GM18502 (cell line): Measurements from ENCODE around the gene RABGAP1.

Experiments used
- ATAC-seq: cut with Tn5 transposase; IDR thresholded peaks from one replicate; pipeline ENCODE4 v1.9.1; 2021; ENCODE audit warnings: mild to moderate bottlenecking; ENCODE audit not compliant: unreplicated experiment, poor library complexity

Gene RABGAP1

GRCh38 chr9:123043081-123043939 lies 102.5 kb downstream of the RABGAP1 start:
- ATAC-seq, result no peak

DNA sequence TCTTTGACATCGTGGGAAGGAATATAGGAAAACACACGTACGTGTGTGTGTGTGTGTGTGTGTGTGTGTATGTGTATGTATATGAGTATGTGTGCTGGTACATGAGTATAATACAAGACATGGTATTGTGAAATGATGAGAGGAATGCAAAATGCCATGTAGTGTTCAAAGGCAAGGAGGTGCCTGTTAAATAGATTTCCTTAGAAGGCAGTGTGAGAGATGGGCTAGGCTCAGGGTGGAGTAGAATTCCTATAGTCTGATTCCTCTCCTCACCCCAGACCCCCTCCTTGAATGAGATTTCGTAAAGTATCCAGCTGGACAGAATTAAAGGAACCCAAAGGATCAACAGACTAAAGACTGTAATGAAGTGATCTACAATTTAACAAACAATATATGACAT lies 103.8 kb downstream of the RABGAP1 start:
- no peak for ATAC-seq

DNA sequence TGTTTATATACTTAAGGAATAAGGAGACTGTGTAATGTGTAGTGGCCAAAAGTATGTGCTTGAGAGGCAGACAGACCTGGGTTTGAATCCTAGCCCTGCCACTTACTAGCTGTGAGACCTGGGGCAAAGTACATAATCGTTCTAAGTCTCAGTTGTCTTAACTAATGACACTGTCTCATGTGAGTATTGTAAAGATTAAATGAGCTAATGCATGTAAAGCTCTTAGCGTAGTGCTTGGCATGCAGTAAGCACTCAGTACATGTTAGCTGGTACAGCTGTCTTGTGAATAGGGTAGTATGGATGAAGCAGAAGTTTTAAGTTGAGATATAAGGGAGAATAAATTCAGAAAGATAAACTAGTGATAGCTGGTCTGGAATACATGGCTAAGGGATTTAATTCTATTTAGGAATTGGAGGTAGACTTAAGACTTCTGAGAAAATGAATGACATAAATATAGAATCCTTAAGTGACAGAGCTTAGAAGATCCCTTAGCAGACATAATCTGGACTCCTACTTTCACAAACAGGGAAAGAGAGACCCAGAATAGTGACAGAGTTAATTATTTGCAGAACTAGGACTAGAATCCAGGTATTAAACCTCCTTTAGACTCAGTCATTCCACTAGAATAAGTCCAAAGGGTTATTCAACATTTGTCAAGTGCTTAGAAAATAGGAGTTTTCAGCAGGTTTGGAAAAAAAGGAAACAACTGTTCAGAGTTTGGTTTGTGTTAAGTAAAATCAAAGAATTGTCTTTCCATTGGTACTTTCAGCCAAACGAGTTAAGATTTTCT lies 105.8 kb downstream of the RABGAP1 start:
- no peak for ATAC-seq

- ATAC-seq, result no peak
These were observed 107.9 kb downstream of the RABGAP1 start for GRCh38 chr9:123048748-123049147.

DNA sequence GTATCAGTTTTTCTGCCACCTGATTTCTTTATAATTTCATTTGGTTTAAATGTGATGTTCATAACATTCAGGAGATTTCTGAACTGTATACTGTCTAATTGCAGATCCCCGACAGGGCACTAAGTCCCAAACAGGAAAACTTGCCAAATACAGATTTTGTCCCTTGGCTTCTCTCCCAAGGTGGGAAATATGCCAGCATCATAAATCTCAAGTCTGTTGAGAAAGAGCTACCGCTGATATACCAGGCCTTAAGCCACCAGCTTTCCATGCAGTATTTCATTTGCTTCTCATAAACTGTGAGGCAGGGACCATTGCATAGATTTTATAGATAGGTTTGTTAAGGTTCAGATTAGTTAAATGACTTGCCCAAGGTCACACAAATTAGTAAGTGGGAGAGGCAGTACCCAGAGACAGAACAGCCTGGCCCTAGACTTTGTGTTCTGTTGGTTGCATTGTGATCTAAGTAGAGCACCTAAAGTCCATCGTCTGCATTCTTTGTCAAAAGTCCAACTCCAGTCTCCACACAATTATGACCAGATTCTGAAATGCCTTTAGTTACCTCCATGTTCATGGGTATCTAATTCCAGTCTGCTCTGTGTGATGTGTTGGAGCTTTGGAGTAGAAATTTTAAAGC lies 108.9 kb downstream of the RABGAP1 start:
- no peak for ATAC-seq

DNA sequence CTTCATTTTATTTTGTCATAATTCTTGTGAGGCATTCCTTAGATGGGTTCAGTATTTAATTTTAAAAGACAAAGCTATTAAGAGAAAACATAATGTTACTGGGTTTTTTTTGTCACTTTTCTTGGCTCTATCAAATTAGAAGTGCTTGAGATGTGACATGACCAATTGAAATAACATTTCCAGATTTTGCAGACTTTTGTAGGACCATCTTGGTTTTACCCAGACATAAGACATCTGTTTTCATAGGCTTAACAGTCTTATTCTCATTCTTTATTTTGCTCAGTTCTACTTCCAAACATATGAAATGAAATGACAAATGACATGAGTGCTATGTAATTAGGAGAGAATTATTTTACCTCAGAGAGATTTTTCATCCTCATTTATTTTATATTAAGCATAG lies 112.2 kb downstream of the RABGAP1 start:
- ATAC-seq, result no peak

DNA sequence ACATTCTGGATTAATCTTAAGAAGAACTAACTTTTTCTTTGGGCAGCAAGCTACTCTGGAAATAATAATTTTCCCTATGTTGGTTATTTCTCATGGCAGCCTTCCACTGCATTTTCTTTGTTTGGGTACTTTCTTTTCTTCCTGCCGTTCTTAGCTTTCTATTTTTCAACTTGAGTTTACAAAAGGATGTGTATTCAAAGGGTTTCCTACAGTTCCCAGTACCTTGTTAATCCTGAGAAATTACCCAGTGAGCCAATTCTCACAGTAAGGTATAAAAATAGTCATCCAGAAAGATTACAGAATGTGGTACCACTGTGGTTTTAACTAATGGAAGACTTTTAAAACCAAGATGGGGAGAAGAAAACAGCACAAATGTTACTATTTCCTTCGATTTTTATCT lies 112.9 kb downstream of the RABGAP1 start:
- ATAC-seq, result no peak

DNA sequence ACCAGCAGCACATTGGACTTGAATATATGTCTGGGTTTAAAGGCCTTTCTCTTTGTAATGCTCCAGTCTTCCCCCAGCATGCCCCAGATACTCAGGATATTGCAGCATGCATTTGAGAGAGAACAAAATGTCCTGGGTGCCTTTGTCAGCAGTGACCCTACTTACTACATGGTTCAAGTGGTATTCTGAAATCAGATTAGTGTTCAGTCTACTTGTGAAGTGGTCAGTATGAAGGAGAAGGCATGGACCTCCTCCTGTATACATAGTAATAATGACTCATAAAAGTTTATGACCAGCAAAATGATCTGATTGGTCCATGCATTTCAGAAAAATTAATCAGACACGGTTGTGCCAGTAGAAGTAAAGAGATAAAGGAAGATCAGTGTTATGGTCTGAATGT lies 118.0 kb downstream of the RABGAP1 start:
- ATAC-seq, result no peak

DNA sequence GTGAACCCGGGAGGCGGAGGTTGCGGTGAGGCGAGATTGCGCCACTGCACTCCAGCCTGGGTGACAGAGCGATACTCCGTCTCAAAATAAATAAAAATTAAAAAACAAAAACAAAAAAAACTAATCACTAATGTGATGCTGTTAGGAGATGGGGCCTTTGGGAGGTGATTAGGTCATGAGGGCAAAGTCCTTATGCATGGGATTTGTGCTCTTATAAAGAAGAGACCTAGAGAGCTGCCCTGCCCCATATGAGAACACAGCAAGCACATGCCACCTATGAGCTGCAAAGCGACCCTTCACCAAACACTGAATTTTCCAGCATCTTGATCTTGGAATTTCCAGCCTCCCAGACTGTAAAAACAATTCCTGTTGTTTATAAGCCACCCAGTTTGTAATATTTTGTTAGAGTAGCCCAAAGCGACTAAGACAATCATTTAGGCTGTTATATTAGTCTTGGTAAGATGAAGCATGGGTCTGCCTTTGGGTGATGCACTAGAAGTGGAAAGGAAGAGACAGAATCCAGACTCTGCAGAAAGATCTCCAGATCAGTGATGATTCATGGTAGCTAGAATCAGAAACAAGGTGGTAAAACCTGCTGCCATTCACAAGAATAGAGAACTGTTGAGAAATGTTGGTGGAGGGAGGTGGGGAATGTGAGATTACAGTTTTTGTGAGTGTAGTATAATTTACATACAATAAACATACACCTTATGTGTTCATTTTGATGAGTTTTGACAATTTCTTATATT lies 118.8 kb downstream of the RABGAP1 start:
- ATAC-seq, result no peak

DNA sequence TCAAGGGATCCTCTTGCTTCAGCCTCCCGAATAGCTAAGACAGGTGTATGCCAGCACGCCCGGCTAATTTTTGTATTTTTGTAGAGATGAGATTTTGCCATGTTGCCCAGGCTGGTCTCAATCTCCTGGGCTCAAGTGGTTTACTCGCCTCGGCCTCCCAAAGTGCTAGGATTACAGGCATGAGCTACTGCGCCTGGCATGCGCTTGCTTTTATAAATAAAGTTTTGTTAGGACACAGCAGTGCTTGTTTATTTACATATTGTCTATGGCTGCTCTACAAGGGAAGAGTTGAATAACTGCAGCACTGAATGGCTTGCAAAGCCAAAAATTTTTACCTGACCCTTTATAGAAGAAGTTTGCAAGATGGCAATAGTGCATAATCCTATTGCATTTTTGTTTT lies 120.4 kb downstream of the RABGAP1 start:
- no peak for ATAC-seq

DNA sequence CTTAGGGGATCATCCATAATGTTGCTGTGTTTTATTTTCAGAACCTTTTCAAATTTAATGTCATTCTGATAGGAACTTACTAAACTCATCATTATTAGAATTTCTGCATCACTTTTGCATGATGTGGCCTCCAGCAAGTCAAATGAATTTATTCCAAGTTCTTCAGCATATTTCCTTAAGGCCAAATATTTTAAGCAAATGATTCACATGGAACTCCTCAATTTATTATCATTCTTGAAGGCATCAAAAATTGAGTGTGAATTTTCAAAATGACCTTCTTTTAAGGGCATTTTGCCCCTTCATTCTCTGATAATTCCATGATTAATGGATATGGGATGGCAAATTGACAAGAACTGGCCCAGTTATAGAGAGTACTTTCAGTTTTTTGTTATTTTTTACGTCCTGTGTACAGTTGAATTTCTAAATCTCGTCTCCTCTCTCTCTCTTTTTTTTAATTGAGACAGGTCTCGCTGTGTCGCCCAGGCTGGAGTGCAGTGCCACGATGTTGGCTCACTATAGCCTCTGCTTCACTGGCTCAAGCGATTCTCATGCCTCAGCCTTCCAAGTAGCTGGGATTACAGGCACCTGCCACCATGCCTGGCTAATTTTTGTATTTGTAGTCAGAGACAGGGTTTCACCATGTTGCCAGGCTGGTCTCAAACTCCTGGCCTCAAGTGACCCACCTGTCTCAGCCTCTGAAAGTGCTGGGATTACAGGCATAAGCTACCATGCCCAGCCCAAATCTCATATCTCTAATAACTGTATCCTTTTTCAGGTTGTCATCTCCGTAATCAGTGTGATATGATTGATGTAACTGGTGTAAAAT lies 121.7 kb downstream of the RABGAP1 start:
- ATAC-seq, result no peak

GRCh38 chr9:123063177-123063598 lies 122.4 kb downstream of the RABGAP1 start:
- no peak for ATAC-seq

- no peak for ATAC-seq
These were observed 123.1 kb downstream of the RABGAP1 start for GRCh38 chr9:123063896-123064295.

DNA sequence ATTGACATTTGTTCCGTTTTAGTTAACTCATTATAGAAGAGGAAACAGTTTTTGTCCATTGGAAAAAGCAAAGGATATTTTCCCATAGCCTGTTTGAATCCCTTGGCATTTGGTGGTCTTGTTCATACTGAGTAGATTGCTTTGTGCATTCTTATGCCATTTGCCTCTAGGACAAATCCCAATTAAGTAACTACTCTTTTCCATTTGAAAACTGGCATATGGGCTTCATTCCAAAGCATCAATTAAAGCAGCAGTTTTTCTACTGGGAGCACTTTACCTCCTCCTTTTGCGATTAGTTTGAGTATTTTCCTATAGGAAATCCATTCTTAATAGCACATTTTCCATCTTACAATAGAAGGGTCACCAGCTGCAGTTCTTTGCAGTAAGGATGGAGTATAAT lies 123.9 kb downstream of the RABGAP1 start:
- no peak for ATAC-seq

DNA sequence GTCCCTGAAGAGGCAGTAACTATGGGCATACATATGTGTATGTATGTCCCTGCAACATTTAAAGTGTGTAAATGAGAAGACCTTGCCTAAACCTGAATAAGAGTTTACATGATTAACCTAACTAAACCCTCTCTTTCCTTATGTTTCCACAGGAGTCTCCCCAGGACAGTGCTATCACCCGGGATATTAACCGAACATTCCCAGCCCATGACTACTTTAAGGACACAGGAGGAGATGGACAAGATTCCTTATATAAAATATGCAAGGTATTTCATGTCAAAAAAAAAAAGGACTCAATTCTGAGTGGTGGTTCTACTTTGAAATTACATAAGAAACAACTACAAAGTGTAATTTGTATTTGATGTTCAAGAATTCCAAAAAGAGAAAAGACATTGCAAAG lies 124.4 kb downstream of the RABGAP1 start:
- ATAC-seq, result no peak

GRCh38 chr9:123067136-123067535 lies 126.3 kb downstream of the RABGAP1 start:
- ATAC-seq, result no peak

- ATAC-seq, result no peak
These were observed 128.2 kb downstream of the RABGAP1 start for GRCh38 chr9:123069010-123069481.

DNA sequence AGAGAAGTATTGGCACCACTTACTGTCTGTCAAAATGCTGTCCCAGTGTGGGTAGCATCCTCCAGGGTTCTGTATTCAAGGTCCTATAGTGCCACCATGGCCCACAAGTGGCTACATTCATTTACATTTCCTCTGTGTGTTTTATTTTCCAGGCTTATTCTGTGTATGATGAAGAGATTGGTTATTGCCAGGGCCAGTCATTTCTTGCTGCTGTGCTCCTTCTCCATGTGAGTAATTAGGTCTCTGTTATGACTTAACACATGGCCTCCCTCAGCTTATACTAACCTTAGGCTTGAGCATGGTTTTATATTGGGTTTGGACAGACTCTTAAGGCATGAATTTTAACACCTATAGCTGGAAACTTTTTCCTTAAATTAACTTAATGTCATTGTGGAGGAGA lies 129.4 kb downstream of the RABGAP1 start:
- no peak for ATAC-seq

DNA sequence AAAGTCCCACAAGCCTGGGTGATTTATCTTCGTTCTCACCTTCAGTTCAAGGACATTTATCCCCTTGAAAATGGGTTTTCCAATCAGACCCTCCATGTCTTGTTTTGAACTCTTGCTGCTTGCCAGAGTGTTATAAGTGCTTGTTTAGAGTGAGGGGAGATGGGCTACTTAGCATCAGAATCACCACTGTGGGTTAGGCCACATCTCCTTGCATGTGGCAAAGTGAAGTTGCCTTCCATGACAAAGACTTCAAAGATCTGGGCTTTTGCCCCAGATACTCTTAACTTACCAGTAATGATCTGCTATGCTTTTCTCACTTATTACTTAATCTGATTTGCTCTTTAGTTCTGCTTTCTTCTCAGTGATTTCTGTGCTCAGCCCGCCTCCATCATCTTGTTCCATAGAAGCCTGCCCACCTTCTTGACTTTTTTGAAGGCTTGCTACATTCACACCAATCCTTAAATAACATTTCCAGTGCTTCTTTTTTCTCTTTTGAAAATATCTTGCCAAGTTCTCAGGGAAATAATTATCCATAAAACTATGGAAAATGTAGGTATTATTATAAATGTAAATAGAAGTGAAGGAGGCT lies 131.7 kb downstream of the RABGAP1 start:
- ATAC-seq, result no peak
